ENCODE results near the gene NPDC1. TPM values are rescaled to one million over a fixed set of nuclear protein-coding genes. Genes with fewer than 3 reads are reported as not detected.

The NPDC1 gene
- total RNA-seq, 4 donors from 2014 or later = 58.0 to 972 (median 274) TPM

DNA sequence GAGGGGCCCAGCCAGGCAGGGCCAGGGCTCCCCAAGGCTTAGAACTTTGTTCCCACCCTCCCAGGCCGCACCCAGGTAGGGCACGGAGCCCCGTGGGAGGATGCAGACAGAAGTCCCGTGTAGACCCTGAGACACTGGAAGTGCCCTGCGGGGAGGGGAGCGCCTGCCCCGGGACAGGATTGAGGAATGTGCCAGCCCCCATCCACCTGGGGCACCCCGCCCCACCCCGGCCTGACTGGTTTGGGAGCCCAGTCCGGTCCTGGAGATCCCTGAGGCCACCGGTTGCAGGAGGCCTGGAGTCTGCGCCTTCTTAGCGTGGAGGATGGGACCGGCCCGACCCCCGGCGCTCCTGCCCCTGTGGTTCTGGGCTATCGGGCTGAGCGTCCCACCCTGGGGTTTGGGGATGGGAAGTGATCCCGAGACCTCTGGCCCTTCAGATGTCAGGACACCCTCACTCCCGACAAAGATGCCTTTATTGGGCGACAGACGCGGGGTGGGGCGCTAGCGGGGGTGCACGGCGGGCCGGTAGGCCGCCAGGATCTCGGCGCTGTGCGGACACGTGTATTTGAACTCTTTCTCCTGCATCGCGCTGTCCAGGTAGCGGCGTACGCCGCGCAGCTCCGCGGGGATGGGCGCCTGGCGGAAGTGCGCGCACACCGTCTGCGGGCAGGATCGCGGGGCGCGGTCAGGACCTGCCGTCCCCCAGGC lies 51.6 kb downstream of the NPDC1 start:
- TF ChIP-seq, protein P1, sequence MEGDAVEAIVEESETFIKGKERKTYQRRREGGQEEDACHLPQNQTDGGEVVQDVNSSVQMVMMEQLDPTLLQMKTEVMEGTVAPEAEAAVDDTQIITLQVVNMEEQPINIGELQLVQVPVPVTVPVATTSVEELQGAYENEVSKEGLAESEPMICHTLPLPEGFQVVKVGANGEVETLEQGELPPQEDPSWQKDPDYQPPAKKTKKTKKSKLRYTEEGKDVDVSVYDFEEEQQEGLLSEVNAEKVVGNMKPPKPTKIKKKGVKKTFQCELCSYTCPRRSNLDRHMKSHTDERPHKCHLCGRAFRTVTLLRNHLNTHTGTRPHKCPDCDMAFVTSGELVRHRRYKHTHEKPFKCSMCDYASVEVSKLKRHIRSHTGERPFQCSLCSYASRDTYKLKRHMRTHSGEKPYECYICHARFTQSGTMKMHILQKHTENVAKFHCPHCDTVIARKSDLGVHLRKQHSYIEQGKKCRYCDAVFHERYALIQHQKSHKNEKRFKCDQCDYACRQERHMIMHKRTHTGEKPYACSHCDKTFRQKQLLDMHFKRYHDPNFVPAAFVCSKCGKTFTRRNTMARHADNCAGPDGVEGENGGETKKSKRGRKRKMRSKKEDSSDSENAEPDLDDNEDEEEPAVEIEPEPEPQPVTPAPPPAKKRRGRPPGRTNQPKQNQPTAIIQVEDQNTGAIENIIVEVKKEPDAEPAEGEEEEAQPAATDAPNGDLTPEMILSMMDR (IDR thresholded peaks at IDR 0.05) = no peak
- TF ChIP-seq EP300 (IDR thresholded peaks at IDR 0.05; ENCODE audit: low read depth) = no peak
- no peak for TF ChIP-seq POLR2AphosphoS5 (IDR thresholded peaks at IDR 0.05)
- no peak for TF ChIP-seq POLR2A (IDR thresholded peaks at IDR 0.05)
- in situ Hi-C loops (cut with MboI; ENCODE audit: low pct_ligation_motif_present in 1 of 4, low pct_unique_long_range_greater_than_20kb in 1 of 4, low sequenced_read_pairs in 3 of 4) (no loop called here), intact Hi-C loops (cut with DNase I; ENCODE audit: low total_unique reads) (no loop called here)
- Histone ChIP-seq H3K4me3 (no peak overlapping the region), H3K9me3 (no peaks in the 10 kb centered on the region), H3K27me3 (peaks cover 24% of the 10 kb centered on the region), H3K4me1 (peaks cover 30 to 57% (median 49%) of the 10 kb centered on the region in 4 donors), H3K36me3 (no peaks in the 10 kb centered on the region), H3K27ac (no peak overlapping the region)
- no peak for DNase-seq
- 80% methylated on average over 44 of the region's 54 CpGs; no CpG with 5 or more reads in 1 of the 2 donors for WGBS, 2 donors (ENCODE audit: low coverage in 1 of 2)

DNA sequence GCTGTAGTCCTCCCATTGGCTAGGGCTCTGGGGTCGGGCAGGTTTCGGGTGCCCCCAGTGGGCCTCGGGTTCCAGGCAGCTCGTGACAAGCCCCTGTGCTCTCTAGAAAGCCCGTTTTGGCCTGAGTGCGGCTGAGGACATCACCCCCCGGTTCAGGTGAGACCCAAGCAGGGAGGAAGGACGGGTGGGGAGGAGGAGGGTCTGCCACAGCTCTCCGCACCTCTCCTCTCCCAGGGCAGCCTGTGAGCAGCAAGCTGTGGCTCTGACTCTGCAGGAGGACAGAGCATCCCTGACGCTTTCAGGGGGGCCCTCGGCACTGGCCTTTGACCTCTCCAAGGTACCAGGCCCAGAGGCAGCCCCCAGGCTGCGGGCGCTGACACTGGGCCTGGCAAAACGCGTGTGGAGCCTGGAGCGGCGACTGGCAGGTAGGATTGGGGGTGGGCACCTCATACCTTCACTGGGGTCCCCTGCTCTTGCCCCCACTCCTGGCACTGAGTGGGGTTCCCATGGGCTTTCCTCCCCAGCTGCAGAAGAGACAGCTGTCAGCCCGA lies 53.1 kb downstream of the NPDC1 start:
- 30 to 40% methylated on average over 1 to 17 of the region's 18 CpGs for WGBS, 2 donors (ENCODE audit: low coverage in 1 of 2)
- no peaks in the 10 kb centered on the region for H3K36me3 ChIP-seq
- intact Hi-C loops (cut with DNase I; ENCODE audit: low total_unique reads) = no loop called here

DNA sequence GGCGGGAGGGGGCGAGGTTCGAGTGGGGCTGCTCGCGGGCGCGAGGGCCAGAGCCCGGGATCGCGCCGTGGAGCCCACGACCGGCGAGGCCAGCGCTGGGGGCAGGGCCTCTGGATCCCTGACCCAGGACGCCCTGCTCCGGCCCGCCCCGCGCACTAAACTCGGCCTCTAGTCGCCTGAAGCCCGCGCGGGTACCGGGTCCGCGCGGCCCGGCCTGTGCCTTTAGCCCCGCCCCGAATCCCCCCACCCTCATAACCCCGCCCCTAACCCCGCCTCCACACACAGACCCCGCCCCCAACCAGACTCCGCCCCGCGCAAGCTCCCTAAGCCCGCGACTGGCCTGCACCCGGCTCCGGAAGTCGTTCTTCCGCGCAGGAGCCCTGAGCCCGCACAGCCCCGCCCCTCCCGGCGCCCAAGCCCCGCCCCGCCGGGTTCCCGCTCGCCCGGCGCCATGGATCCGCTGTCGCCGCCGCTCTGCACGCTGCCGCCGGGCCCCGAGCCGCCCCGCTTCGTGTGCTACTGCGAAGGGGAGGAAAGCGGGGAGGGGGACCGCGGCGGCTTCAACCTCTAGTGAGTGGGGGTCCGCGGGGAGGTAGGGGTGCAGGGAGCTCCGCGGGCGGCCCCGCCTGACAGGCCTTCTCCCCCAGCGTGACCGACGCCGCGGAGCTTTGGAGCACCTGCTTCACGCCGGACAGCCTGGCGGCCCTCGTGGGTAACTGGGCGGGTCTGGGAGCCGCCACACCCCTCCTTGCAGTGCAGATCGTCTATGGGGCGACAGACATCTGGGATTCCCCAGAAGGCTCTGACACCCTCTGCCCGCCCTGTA lies 53.8 kb downstream of the NPDC1 start, which contains the start of gene PAXX:
Gene PAXX, plus strand, starts transcription at position 430 of the 826 bp plus-strand sequence. Its CDS starts 22 bp downstream, at position 452.
- Histone ChIP-seq H3K27ac (peak within 1 kb of the TSS; percentile 93 to 96 (median 94)), H3K4me1 (peaks cover 26 to 52% (median 43%) of the 10 kb centered on the region in 4 donors), H3K36me3 (no peaks in the 10 kb centered on the region), H3K9me3 (no peaks in the 10 kb centered on the region), H3K27me3 (peaks cover 28% of the 10 kb centered on the region), H3K4me3 (peak within 1 kb of the TSS; percentile 64 to 79 (median 66))
- DNase-seq = peak; percentile 96
- intact Hi-C loops (cut with DNase I; ENCODE audit: low total_unique reads) = no loop called here
- TF ChIP-seq EP300 (IDR thresholded peaks at IDR 0.05; ENCODE audit: low read depth) (no peak), POLR2A (IDR thresholded peaks at IDR 0.05) (peak; percentile 18), POLR2AphosphoS5 (IDR thresholded peaks at IDR 0.05) (peak in 1 of 3 donors; percentile 66)
- TF ChIP-seq, protein P1 (IDR thresholded peaks at IDR 0.05) = peak in 1 of 5 experiments; percentile 22
- 1% methylated on average over 20 of the region's 92 CpGs; no CpG with 5 or more reads in 1 of the 2 donors for WGBS, 2 donors (ENCODE audit: low coverage in 1 of 2)
- in situ Hi-C loops (cut with MboI; ENCODE audit: low pct_ligation_motif_present in 1 of 4, low pct_unique_long_range_greater_than_20kb in 1 of 4, low sequenced_read_pairs in 3 of 4) = no loop called here

More for the DNA sequence above, 53.1 kb downstream of the NPDC1 start:
- Histone ChIP-seq H3K4me3 (peak overlapping the region; percentile 64 to 79 (median 66)), H3K4me1 (peaks cover 30 to 57% (median 49%) of the 10 kb centered on the region in 4 donors), H3K27me3 (peaks cover 25% of the 10 kb centered on the region), H3K9me3 (no peaks in the 10 kb centered on the region), H3K27ac (peak overlapping the region; percentile 93 to 96 (median 94))
- in situ Hi-C loops (cut with MboI; ENCODE audit: low pct_ligation_motif_present in 1 of 4, low pct_unique_long_range_greater_than_20kb in 1 of 4, low sequenced_read_pairs in 3 of 4) = no loop called here
- TF ChIP-seq POLR2A (IDR thresholded peaks at IDR 0.05) (peak; percentile 5), POLR2AphosphoS5 (IDR thresholded peaks at IDR 0.05) (no peak)
- no peak for DNase-seq

DNA sequence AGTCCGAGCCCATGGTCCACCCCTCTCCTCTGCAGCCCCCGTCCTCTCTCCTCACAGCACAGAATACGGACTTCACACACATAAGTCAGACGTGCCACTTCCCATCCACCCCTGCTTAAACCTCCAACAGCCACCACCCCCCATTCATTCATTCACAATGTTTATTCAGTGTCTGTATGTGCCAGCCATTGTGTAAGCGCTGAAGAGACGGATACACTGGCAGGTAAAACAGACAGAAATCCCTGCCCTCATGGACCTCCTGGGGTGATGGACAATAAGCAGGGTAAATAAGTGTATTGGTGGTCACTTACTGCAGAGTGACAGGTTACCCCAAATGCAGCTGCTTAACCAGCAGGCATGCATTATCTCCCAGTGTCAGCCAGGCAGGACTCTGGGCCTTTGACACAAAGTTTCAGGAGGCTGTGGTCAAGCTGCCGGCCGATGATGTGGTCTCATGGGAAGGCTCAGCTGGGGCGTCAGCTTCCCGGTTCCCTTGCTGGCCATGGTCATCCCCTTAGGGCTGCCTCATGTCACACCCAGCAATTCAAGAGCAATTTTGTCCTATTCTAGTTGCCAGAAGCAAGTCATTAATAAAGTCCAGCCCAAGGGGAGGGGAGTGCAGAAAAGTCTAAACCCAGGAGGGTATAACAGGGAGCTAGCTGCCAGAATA lies 55.6 kb downstream of the NPDC1 start:
- Histone ChIP-seq H3K4me1 (peaks cover 9 to 33% (median 26%) of the 10 kb centered on the region in 4 donors), H3K27ac (no peak overlapping the region), H3K36me3 (no peaks in the 10 kb centered on the region), H3K4me3 (no peak overlapping the region), H3K9me3 (no peaks in the 10 kb centered on the region), H3K27me3 (peaks cover 34% of the 10 kb centered on the region)
- 50 to 70% methylated on average over 1 to 10 of the region's 10 CpGs for WGBS, 2 donors (ENCODE audit: low coverage in 1 of 2)
- TF ChIP-seq, protein P1 (IDR thresholded peaks at IDR 0.05) = no peak
- TF ChIP-seq POLR2A (IDR thresholded peaks at IDR 0.05) (no peak), POLR2AphosphoS5 (IDR thresholded peaks at IDR 0.05) (no peak), EP300 (IDR thresholded peaks at IDR 0.05; ENCODE audit: low read depth) (no peak)
- intact Hi-C loops (cut with DNase I; ENCODE audit: low total_unique reads) = no loop called here
- in situ Hi-C loops (cut with MboI; ENCODE audit: low pct_ligation_motif_present in 1 of 4, low pct_unique_long_range_greater_than_20kb in 1 of 4, low sequenced_read_pairs in 3 of 4) = no loop called here
- no peak for DNase-seq
